ENCODE measurements around the gene ALDH4A1. TPM values are rescaled to one million over a fixed set of nuclear protein-coding genes. Genes with fewer than 3 reads are reported as not detected.

The ALDH4A1 gene
- total and polyA plus RNA-seq, 2 of the 4 experiments (the other 2 are of a cell fraction) = 8.6 to 21.1 TPM

DNA sequence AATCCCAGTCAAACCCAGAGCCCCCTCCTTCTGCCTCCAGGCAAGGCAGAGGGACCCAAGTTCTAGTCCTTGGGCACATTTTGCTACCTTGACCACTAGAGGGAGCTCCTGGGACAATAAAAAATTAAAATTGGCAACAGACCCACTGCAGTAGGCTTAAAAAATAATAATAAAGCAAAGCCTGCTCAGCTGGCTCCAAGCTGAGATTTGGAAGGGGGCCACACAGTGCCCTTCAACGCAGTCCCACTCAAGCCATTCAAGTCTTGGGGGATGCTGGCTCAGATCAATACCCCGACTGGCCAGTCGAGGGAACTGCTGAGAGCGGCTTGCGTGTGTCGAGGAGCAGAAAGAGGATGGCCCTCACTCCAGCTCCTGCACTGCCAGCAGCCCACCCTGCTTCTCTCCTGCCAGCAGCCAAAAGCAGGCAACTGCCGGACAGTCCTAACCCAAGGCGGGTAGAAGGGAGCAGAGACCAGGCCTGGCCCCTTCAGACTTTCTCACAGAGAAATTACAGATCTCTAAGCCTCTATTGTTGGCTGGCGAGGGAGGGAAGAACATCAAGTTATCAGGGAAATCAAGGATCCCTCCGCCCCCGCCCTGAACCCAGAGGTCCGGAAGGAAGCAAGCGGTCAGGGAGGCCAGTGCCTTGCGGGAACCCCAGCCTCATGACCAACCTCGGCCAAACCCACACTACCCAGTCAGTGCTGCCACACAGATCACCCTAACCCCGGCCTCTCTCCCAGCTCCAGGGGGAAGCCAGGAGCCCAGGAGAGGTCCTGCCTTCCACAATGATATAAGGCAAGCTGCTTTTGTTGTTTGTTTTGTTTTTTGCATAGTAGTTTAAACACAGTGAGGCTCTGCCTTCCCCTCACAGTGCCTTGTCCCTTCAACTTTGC is 4.9 kb upstream of the ALDH4A1 start:
- peaks cover 0 to 3% of the 10 kb centered on the region in 2 experiments; a peak in 1 of 4 replicates for H3K79me1 ChIP-seq (ENCODE audit: low read depth in 1 of 2, low read length in 2 of 2)
- ATAC-seq (ENCODE audit: low read depth) (peak; percentile 2; the same call in 1 of the 2 replicates), DNase-seq (peak; percentile 64)
- H3K4me3 ChIP-seq (ENCODE audit: insufficient read depth, low read depth, low read length) = no peak overlapping the region
- H3K9ac ChIP-seq (ENCODE audit: low read depth, low read length) = no peak overlapping the region
- no peaks in the 10 kb centered on the region for H3K9me3 ChIP-seq (ENCODE audit: control insufficient read depth, insufficient read depth, low read length)
- H3K9me1 ChIP-seq (ENCODE audit: insufficient read depth, low read length) = no peaks in the 10 kb centered on the region
- no peak overlapping the region for H2BK20ac ChIP-seq (ENCODE audit: low read depth, low read length)
- no peak overlapping the region for H3K18ac ChIP-seq (ENCODE audit: low read depth, low read length)
- peaks cover 3% of the 10 kb centered on the region; the same call in 1 of the 2 replicates for H4K20me1 ChIP-seq (ENCODE audit: insufficient read depth, low read length)
- H4K91ac ChIP-seq (ENCODE audit: insufficient read depth, low read depth, low read length) = no peak overlapping the region
- dilution Hi-C loops (cut with HindIII; ENCODE audit: low sequenced_read_pairs, unreplicated experiment) = no loop called here
- H3K4me1 ChIP-seq (ENCODE audit: control insufficient read depth, insufficient read depth, low read length) = peaks cover 2% of the 10 kb centered on the region
- peaks cover 30% of the 10 kb centered on the region for H3K36me3 ChIP-seq (ENCODE audit: control insufficient read depth, insufficient read depth, low read length)
- no peak overlapping the region for H3K4ac ChIP-seq (ENCODE audit: low read depth, low read length)
- H2BK120ac ChIP-seq (ENCODE audit: low read depth, low read length) = no peak overlapping the region
- POLR2A ChIA-PET (ENCODE audit: unreplicated experiment) = no interaction called here
- no peak overlapping the region for H4K5ac ChIP-seq (ENCODE audit: low read depth, low read length)
- no peak overlapping the region for H4K8ac ChIP-seq (ENCODE audit: low read depth in 2 of 2, low read length in 2 of 2)
- no peak overlapping the region for H3K27ac ChIP-seq (ENCODE audit: insufficient read depth, low read length)
- CTCF ChIA-PET = interaction anchor here (0.6 to 2.1 kb wide), 18 partner anchors 9 to 1670 kb away, joined by 3 to 8 read pairs (median 4); no protein-coding TSS in a partner anchor
- H3K23ac ChIP-seq (ENCODE audit: low read depth, low read length) = no peak overlapping the region
- no peak overlapping the region for H2BK5ac ChIP-seq (ENCODE audit: low read depth, low read length, poor library complexity, severe bottlenecking)
- TF ChIP-seq SMC3 (IDR thresholded peaks at IDR 0.05; ENCODE audit: low read depth, low read length) (peak; percentile 64), RAD21 (IDR thresholded peaks at IDR 0.05; ENCODE audit: low read length) (peak; percentile 68)
- TF ChIP-seq, protein P1, sequence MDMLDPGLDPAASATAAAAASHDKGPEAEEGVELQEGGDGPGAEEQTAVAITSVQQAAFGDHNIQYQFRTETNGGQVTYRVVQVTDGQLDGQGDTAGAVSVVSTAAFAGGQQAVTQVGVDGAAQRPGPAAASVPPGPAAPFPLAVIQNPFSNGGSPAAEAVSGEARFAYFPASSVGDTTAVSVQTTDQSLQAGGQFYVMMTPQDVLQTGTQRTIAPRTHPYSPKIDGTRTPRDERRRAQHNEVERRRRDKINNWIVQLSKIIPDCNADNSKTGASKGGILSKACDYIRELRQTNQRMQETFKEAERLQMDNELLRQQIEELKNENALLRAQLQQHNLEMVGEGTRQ (IDR thresholded peaks at IDR 0.05; ENCODE audit: low read depth, low read length) = no peak
- TF ChIP-seq, protein P2, sequence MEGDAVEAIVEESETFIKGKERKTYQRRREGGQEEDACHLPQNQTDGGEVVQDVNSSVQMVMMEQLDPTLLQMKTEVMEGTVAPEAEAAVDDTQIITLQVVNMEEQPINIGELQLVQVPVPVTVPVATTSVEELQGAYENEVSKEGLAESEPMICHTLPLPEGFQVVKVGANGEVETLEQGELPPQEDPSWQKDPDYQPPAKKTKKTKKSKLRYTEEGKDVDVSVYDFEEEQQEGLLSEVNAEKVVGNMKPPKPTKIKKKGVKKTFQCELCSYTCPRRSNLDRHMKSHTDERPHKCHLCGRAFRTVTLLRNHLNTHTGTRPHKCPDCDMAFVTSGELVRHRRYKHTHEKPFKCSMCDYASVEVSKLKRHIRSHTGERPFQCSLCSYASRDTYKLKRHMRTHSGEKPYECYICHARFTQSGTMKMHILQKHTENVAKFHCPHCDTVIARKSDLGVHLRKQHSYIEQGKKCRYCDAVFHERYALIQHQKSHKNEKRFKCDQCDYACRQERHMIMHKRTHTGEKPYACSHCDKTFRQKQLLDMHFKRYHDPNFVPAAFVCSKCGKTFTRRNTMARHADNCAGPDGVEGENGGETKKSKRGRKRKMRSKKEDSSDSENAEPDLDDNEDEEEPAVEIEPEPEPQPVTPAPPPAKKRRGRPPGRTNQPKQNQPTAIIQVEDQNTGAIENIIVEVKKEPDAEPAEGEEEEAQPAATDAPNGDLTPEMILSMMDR (conservative IDR thresholded peaks at IDR 0.05; ENCODE audit: low read depth, low read length) = peak; percentile 78
- no peak overlapping the region for H3K14ac ChIP-seq (replicated peaks; ENCODE audit: low read depth, low read length)
- 40% methylated on average over 5 of the region's 16 CpGs; no CpG with 5 or more reads in 1 of the 2 experiments for WGBS, 2 experiments (ENCODE audit: extremely low coverage in 2 of 2, insufficient read length in 1 of 2)
- peak overlapping the region; percentile 82 for H2AK9ac ChIP-seq (replicated peaks; ENCODE audit: low read depth, low read length, poor library complexity)
- no peak overlapping the region for H2AFZ ChIP-seq (replicated peaks; ENCODE audit: low read length, poor library complexity)
- intact Hi-C loops (cut with micrococcal nuclease) = loop anchor here (1.0 kb wide), 1 partner anchor 189 kb away; no protein-coding TSS in a partner anchor
- H3K27me3 ChIP-seq (ENCODE audit: control insufficient read depth, insufficient read depth, low read length) = no peaks in the 10 kb centered on the region
- in situ Hi-C loops (cut with MboI; ENCODE audit: low sequenced_read_pairs) = no loop called here
- no peak overlapping the region for H3K4me2 ChIP-seq (ENCODE audit: low read depth, low read length)
- no peak overlapping the region for H2BK15ac ChIP-seq (ENCODE audit: low read depth, low read length)
- 0 out of 2 replicates have a peak overlapping the region, but pooled peaks have one; percentile 20 for H2AK5ac ChIP-seq (ENCODE audit: low read depth, low read length)
- no peak overlapping the region for H3K56ac ChIP-seq (ENCODE audit: extremely low read depth, insufficient read depth, low read length)
- no TSS peak for BruUV-seq (replicated peaks)
